Central memory CD4-positive, alpha-beta T cell (primary cell): ENCODE data around the gene MLLT6.
"Not testable (repeated sequence)": the region's sequence is repeated elsewhere in the genome, so short reads cannot be mapped to it uniquely, and the experiment has no call there.

Experiments
- DNase-seq: peaks from one replicate; pipeline ENCODE4 v3.0.0; 2022

Gene MLLT6

GRCh38 chr17:38709104-38709820, 4.2 kb downstream of the MLLT6 start:
- no peak for DNase-seq

GRCh38 chr17:38709864-38710603, 5.0 kb downstream of the MLLT6 start:
- DNase-seq = no peak

- DNase-seq = no peak
Measured at GRCh38 chr17:38710604-38710962, 5.5 kb downstream of the MLLT6 start.

GRCh38 chr17:38710985-38711384, 5.9 kb downstream of the MLLT6 start:
- DNase-seq = no peak

GRCh38 chr17:38711792-38712571, 6.9 kb downstream of the MLLT6 start:
- no peak for DNase-seq

GRCh38 chr17:38712593-38712992, 7.5 kb downstream of the MLLT6 start:
- no peak for DNase-seq

GRCh38 chr17:38713456-38714075, 8.5 kb downstream of the MLLT6 start:
- DNase-seq = no peak

GRCh38 chr17:38715216-38715943, 10.3 kb downstream of the MLLT6 start:
- no peak for DNase-seq

GRCh38 chr17:38716368-38717005, 11.4 kb downstream of the MLLT6 start:
- no peak for DNase-seq

GRCh38 chr17:38717139-38717745, 12.2 kb downstream of the MLLT6 start:
- no peak for DNase-seq

GRCh38 chr17:38719289-38719942, 14.3 kb downstream of the MLLT6 start:
- no peak for DNase-seq

GRCh38 chr17:38719943-38720641, 15.0 kb downstream of the MLLT6 start:
- DNase-seq = no peak

GRCh38 chr17:38720941-38721340, 15.9 kb downstream of the MLLT6 start:
- no peak for DNase-seq

- DNase-seq = no peak
Measured at GRCh38 chr17:38721802-38722201, 16.7 kb downstream of the MLLT6 start.

GRCh38 chr17:38724337-38724988, 19.4 kb downstream of the MLLT6 start:
- no peak for DNase-seq

GRCh38 chr17:38725066-38725465, 20.0 kb downstream of the MLLT6 start:
- DNase-seq = no peak

- DNase-seq = not testable (repeated sequence)
Measured at GRCh38 chr17:38726145-38726544, 21.1 kb downstream of the MLLT6 start.

GRCh38 chr17:38727736-38728135, 22.7 kb downstream of the MLLT6 start:
- DNase-seq = peak; percentile 61

GRCh38 chr17:38728290-38728831, 23.3 kb downstream of the MLLT6 start:
- DNase-seq = peak; percentile 85
